ENCODE measurements around the gene FBXL20.

- no peak for TF ChIP-seq CTCF (IDR thresholded peaks at IDR 0.05; ENCODE audit: low read length)
- TF ChIP-seq EZH2 (IDR thresholded peaks at IDR 0.05; ENCODE audit: borderline replicate concordance, low read length): no peak
Observed at GRCh38 chr17:39450051-39450450, 48.6 kb upstream of the FBXL20 start.

Data from OCI-LY1 (cell line).